NCI-H748 treated with DMSO at 0.1 percent for 48 hours (cell line): ENCODE data around the gene PDXP.

Experiments
- DNase-seq: peaks from one replicate; lab custom pipeline; 2025; lab: John Stamatoyannopoulos, UW

Gene PDXP

GRCh38 chr22:37697538-37697835, 39.0 kb downstream of the PDXP start:
- no peak for DNase-seq

GRCh38 chr22:37701141-37701786, 42.7 kb downstream of the PDXP start:
- DNase-seq: no peak

GRCh38 chr22:37703906-37704305, 45.4 kb downstream of the PDXP start:
- no peak for DNase-seq

GRCh38 chr22:37704645-37705044, 46.1 kb downstream of the PDXP start:
- no peak for DNase-seq

- no peak for DNase-seq
These were observed 46.7 kb downstream of the PDXP start for GRCh38 chr22:37705205-37705604.

GRCh38 chr22:37708580-37709444, 50.3 kb downstream of the PDXP start:
- no peak for DNase-seq

GRCh38 chr22:37709445-37709765, 50.9 kb downstream of the PDXP start:
- DNase-seq: no peak

GRCh38 chr22:37710675-37711074, 52.2 kb downstream of the PDXP start:
- DNase-seq: no peak

GRCh38 chr22:37711490-37711889, 53.0 kb downstream of the PDXP start:
- DNase-seq: no peak

GRCh38 chr22:37713761-37714160, 55.2 kb downstream of the PDXP start:
- no peak for DNase-seq

GRCh38 chr22:37714634-37715033, 56.1 kb downstream of the PDXP start:
- DNase-seq: no peak

GRCh38 chr22:37715760-37716159, 57.2 kb downstream of the PDXP start:
- DNase-seq: no peak
